ENCODE measurements around the gene PRSS8.

PRSS8 gene

GRCh38 chr16:31109622-31110021, 25.9 kb downstream of the PRSS8 start:
- H3K9ac ChIP-seq (ENCODE audit: low read depth, low read length, poor library complexity, severe bottlenecking) = peak overlapping the region; percentile 95
- H3K4me2 ChIP-seq (ENCODE audit: low read depth, low read length, poor library complexity, severe bottlenecking) = peak overlapping the region; percentile 90
- no peak overlapping the region for H2AFZ ChIP-seq (ENCODE audit: low read length)
- H3K4me1 ChIP-seq (ENCODE audit: insufficient read depth, low read length, poor library complexity, severe bottlenecking) = peaks cover 14% of the 10 kb centered on the region
- peaks cover 10% of the 10 kb centered on the region; the same call in 1 of the 2 replicates for H3F3A ChIP-seq (ENCODE audit: low read depth)
- no peaks in the 10 kb centered on the region for H3K27me3 ChIP-seq (ENCODE audit: insufficient read depth, low read length, poor library complexity, severe bottlenecking)
- no peaks in the 10 kb centered on the region for H3K9me2 ChIP-seq (replicated peaks; ENCODE audit: low read depth, low read length)
- peak overlapping the region; percentile 79 for H3K4me3 ChIP-seq (ENCODE audit: low read length, poor library complexity, severe bottlenecking)
- H3K9me3 ChIP-seq (ENCODE audit: insufficient read depth, low read depth, low read length) = no peaks in the 10 kb centered on the region
- peaks cover 5% of the 10 kb centered on the region for H4K20me1 ChIP-seq (ENCODE audit: insufficient read depth, low read length, poor library complexity, severe bottlenecking)
- no peak for TF ChIP-seq EZH2phosphoT487 (IDR thresholded peaks at IDR 0.05; ENCODE audit: borderline replicate concordance)
- H3K36me3 ChIP-seq (ENCODE audit: insufficient read depth, low read length) = peaks cover 12% of the 10 kb centered on the region; the same call in 1 of the 2 replicates
- peaks cover 29% of the 10 kb centered on the region for H3K79me2 ChIP-seq (ENCODE audit: insufficient read depth, low read length)

- Histone ChIP-seq H2AFZ (ENCODE audit: low read length) (peak overlapping the region; percentile 91; the same call in 1 of the 2 replicates), H3K27me3 (ENCODE audit: insufficient read depth, low read length, poor library complexity, severe bottlenecking) (no peaks in the 10 kb centered on the region), H3K4me2 (ENCODE audit: low read depth, low read length, poor library complexity, severe bottlenecking) (peak overlapping the region; percentile 90), H3F3A (ENCODE audit: low read depth) (peaks cover 10% of the 10 kb centered on the region; the same call in 1 of the 2 replicates), H3K9ac (ENCODE audit: low read depth, low read length, poor library complexity, severe bottlenecking) (peak overlapping the region; percentile 95), H3K9me3 (ENCODE audit: insufficient read depth, low read depth, low read length) (no peaks in the 10 kb centered on the region), H3K4me1 (ENCODE audit: insufficient read depth, low read length, poor library complexity, severe bottlenecking) (peaks cover 14% of the 10 kb centered on the region), H3K9me2 (replicated peaks; ENCODE audit: low read depth, low read length) (no peaks in the 10 kb centered on the region), H3K36me3 (ENCODE audit: insufficient read depth, low read length) (peaks cover 12% of the 10 kb centered on the region; the same call in 1 of the 2 replicates), H4K20me1 (ENCODE audit: insufficient read depth, low read length, poor library complexity, severe bottlenecking) (peaks cover 5% of the 10 kb centered on the region), H3K4me3 (ENCODE audit: low read length, poor library complexity, severe bottlenecking) (peak overlapping the region; percentile 79), H3K79me2 (ENCODE audit: insufficient read depth, low read length) (peaks cover 29% of the 10 kb centered on the region)
- TF ChIP-seq CTCF (conservative IDR thresholded peaks at IDR 0.05; ENCODE audit: low read length) (no peak), EZH2phosphoT487 (IDR thresholded peaks at IDR 0.05; ENCODE audit: borderline replicate concordance) (no peak)
These were observed 26.6 kb downstream of the PRSS8 start for GRCh38 chr16:31108794-31109558.

- Histone ChIP-seq H3K9me3 (ENCODE audit: insufficient read depth, low read depth, low read length) (no peaks in the 10 kb centered on the region), H3K9me2 (replicated peaks; ENCODE audit: low read depth, low read length) (no peaks in the 10 kb centered on the region), H3K27me3 (ENCODE audit: insufficient read depth, low read length, poor library complexity, severe bottlenecking) (no peaks in the 10 kb centered on the region), H2AFZ (ENCODE audit: low read length) (peak within 1 kb of the TSS; percentile 91), H3K4me2 (ENCODE audit: low read depth, low read length, poor library complexity, severe bottlenecking) (peak within 1 kb of the TSS; percentile 90), H3K4me3 (ENCODE audit: low read length, poor library complexity, severe bottlenecking) (peak within 1 kb of the TSS; percentile 79), H3K9ac (ENCODE audit: low read depth, low read length, poor library complexity, severe bottlenecking) (peak within 1 kb of the TSS; percentile 95), H3F3A (ENCODE audit: low read depth) (0 out of 2 replicates have a peak, but pooled peaks cover 6% of the 10 kb centered on the region), H3K79me2 (ENCODE audit: insufficient read depth, low read length) (peaks cover 29% of the 10 kb centered on the region), H3K4me1 (ENCODE audit: insufficient read depth, low read length, poor library complexity, severe bottlenecking) (peaks cover 14% of the 10 kb centered on the region), H4K20me1 (ENCODE audit: insufficient read depth, low read length, poor library complexity, severe bottlenecking) (peaks cover 5% of the 10 kb centered on the region), H3K36me3 (ENCODE audit: insufficient read depth, low read length) (peaks cover 12% of the 10 kb centered on the region; the same call in 1 of the 2 replicates)
- TF ChIP-seq CTCF (conservative IDR thresholded peaks at IDR 0.05; ENCODE audit: low read length) = no peak
- TF ChIP-seq EZH2phosphoT487 (IDR thresholded peaks at IDR 0.05; ENCODE audit: borderline replicate concordance) = no peak
These were observed 27.3 kb downstream of the PRSS8 start, which contains the start of gene BCKDK for GRCh38 chr16:31108035-31108793. Gene BCKDK (plus strand): TSS chr16:31108386. CDS start chr16:31109224, 838 bp downstream.
